ENCODE results near the gene DAB2IP.

Gene DAB2IP

GRCh38 chr9:121636978-121637712 is 14.3 kb upstream of the DAB2IP start:
- ChIA-PET POLR2A (interaction anchor here (1.0 kb wide), 1 partner anchor 15 kb away, joined by 3 read pairs; no protein-coding TSS in a partner anchor), CTCF (interaction anchor here (0.6 to 1.0 kb wide), 3 partner anchors 55 to 75 kb away, joined by 3 to 4 read pairs (median 3); no protein-coding TSS in a partner anchor)
- TF ChIP-seq FOXK2 (IDR thresholded peaks at IDR 0.05), result no peak
- no peak for DNase-seq (ENCODE audit: extremely low spot score)

- ChIA-PET CTCF (interaction anchor here (0.6 to 3.4 kb wide), 3 partner anchors 51 to 75 kb away, joined by 3 to 25 read pairs (median 3); no protein-coding TSS in a partner anchor), POLR2A (interaction anchor here (1.0 kb wide), 1 partner anchor 15 kb away, joined by 3 read pairs; no protein-coding TSS in a partner anchor)
- TF ChIP-seq PKNOX1 (IDR thresholded peaks at IDR 0.05) (no peak), SUZ12 (IDR thresholded peaks at IDR 0.05) (no peak), L3MBTL2 (conservative IDR thresholded peaks at IDR 0.05) (no peak), ARNT (IDR thresholded peaks at IDR 0.05) (no peak), CTBP1 (IDR thresholded peaks at IDR 0.05; ENCODE audit: borderline replicate concordance) (no peak), FOXA1 (IDR thresholded peaks at IDR 0.05) (no peak), SP1 (IDR thresholded peaks at IDR 0.05) (no peak), BHLHE40 (IDR thresholded peaks at IDR 0.05; ENCODE audit: borderline replicate concordance) (no peak), LEF1 (IDR thresholded peaks at IDR 0.05; ENCODE audit: borderline replicate concordance) (no peak), FOXK2 (IDR thresholded peaks at IDR 0.05) (no peak), HDGF (IDR thresholded peaks at IDR 0.05; ENCODE audit: borderline replicate concordance) (no peak), NFRKB (IDR thresholded peaks at IDR 0.05) (no peak), ELF4 (IDR thresholded peaks at IDR 0.05) (no peak), FOXM1 (IDR thresholded peaks at IDR 0.05; ENCODE audit: borderline replicate concordance) (no peak)
- no peak for DNase-seq (ENCODE audit: extremely low spot score)
These were observed 13.7 kb upstream of the DAB2IP start for GRCh38 chr9:121637713-121638220.

- TF ChIP-seq ZNF384 (IDR thresholded peaks at IDR 0.05) (no peak), BHLHE40 (IDR thresholded peaks at IDR 0.05; ENCODE audit: borderline replicate concordance) (no peak), CTBP1 (IDR thresholded peaks at IDR 0.05; ENCODE audit: borderline replicate concordance) (no peak), LEF1 (IDR thresholded peaks at IDR 0.05; ENCODE audit: borderline replicate concordance) (no peak), L3MBTL2 (conservative IDR thresholded peaks at IDR 0.05) (no peak), NFRKB (IDR thresholded peaks at IDR 0.05) (no peak), HDGF (IDR thresholded peaks at IDR 0.05; ENCODE audit: borderline replicate concordance) (no peak), TARDBP (IDR thresholded peaks at IDR 0.05) (no peak), PKNOX1 (IDR thresholded peaks at IDR 0.05) (no peak), FOXM1 (IDR thresholded peaks at IDR 0.05; ENCODE audit: borderline replicate concordance) (no peak), ARNT (IDR thresholded peaks at IDR 0.05) (no peak), SP1 (IDR thresholded peaks at IDR 0.05) (no peak), FOXK2 (IDR thresholded peaks at IDR 0.05) (no peak), FOXA1 (IDR thresholded peaks at IDR 0.05) (no peak)
- no peak for DNase-seq (ENCODE audit: extremely low spot score)
- ChIA-PET POLR2A (interaction anchor here (1.0 kb wide), 1 partner anchor 14 kb away, joined by 3 read pairs; no protein-coding TSS in a partner anchor), CTCF (interaction anchor here (1.0 to 3.4 kb wide), 2 partner anchors 50 to 53 kb away, joined by 3 to 25 read pairs; no protein-coding TSS in a partner anchor)
These were observed 13.0 kb upstream of the DAB2IP start for GRCh38 chr9:121638399-121638798.

GRCh38 chr9:121638901-121639592 is 12.4 kb upstream of the DAB2IP start:
- TF ChIP-seq FOXA1 (IDR thresholded peaks at IDR 0.05), result no peak
- no peak for DNase-seq (ENCODE audit: extremely low spot score)
- ChIA-PET POLR2A (no interaction called here), CTCF (interaction anchor here (3.4 kb wide), 1 partner anchor 49 kb away, joined by 25 read pairs; no protein-coding TSS in a partner anchor)

- DNase-seq (ENCODE audit: extremely low spot score), result no peak
- CTCF ChIA-PET, result interaction anchor here (1.2 to 3.4 kb wide), 5 partner anchors 10 to 59 kb away, joined by 6 to 25 read pairs (median 7); no protein-coding TSS in a partner anchor
- TF ChIP-seq SUZ12 (IDR thresholded peaks at IDR 0.05) (no peak), SP1 (IDR thresholded peaks at IDR 0.05) (no peak)
- POLR2A ChIA-PET, result no interaction called here
These were observed 11.8 kb upstream of the DAB2IP start for GRCh38 chr9:121639619-121640018.

GRCh38 chr9:121640076-121640475 is 11.4 kb upstream of the DAB2IP start:
- ChIA-PET POLR2A (interaction anchor here (0.8 kb wide), 1 partner anchor 42 kb away, joined by 3 read pairs; no protein-coding TSS in a partner anchor), CTCF (interaction anchor here (0.5 to 3.4 kb wide), 15 partner anchors 10 to 359 kb away, joined by 3 to 25 read pairs (median 5); no protein-coding TSS in a partner anchor)
- no peak for TF ChIP-seq PKNOX1 (IDR thresholded peaks at IDR 0.05)
- TF ChIP-seq ZNF384 (IDR thresholded peaks at IDR 0.05), result no peak
- TF ChIP-seq TARDBP (IDR thresholded peaks at IDR 0.05), result no peak
- no peak for TF ChIP-seq FOXA1 (IDR thresholded peaks at IDR 0.05)
- no peak for TF ChIP-seq SP1 (IDR thresholded peaks at IDR 0.05)
- TF ChIP-seq HDGF (IDR thresholded peaks at IDR 0.05; ENCODE audit: borderline replicate concordance), result no peak
- TF ChIP-seq SUZ12 (IDR thresholded peaks at IDR 0.05), result no peak
- TF ChIP-seq LEF1 (IDR thresholded peaks at IDR 0.05; ENCODE audit: borderline replicate concordance), result no peak
- no peak for TF ChIP-seq ARNT (IDR thresholded peaks at IDR 0.05)
- TF ChIP-seq L3MBTL2 (conservative IDR thresholded peaks at IDR 0.05), result no peak
- no peak for TF ChIP-seq ELF4 (IDR thresholded peaks at IDR 0.05)
- TF ChIP-seq CTBP1 (IDR thresholded peaks at IDR 0.05; ENCODE audit: borderline replicate concordance), result no peak
- TF ChIP-seq NFRKB (IDR thresholded peaks at IDR 0.05), result no peak
- TF ChIP-seq FOXK2 (IDR thresholded peaks at IDR 0.05), result no peak
- TF ChIP-seq FOXM1 (IDR thresholded peaks at IDR 0.05; ENCODE audit: borderline replicate concordance), result no peak
- TF ChIP-seq BHLHE40 (IDR thresholded peaks at IDR 0.05; ENCODE audit: borderline replicate concordance), result no peak
- peak; percentile 72 for DNase-seq (ENCODE audit: extremely low spot score)
